Muscle layer of duodenum (tissue), 2 donors: ENCODE data around the gene KNSTRN.
A peak's percentile ranks its signal among the peaks of the same experiment; 100 is the strongest.

Experiments used
- H3K27ac ChIP-seq: one replicate; pipeline ENCODE4 v1.7.0; 2013; ENCODE audit warnings: mild to moderate bottlenecking, low read length
- H3K27me3 ChIP-seq: one replicate; pipeline ENCODE4 v1.7.0; 2013; ENCODE audit warnings: low read depth, mild to moderate bottlenecking, control low read depth, low read length
- H3K36me3 ChIP-seq, 2 donors: one replicate each; pipeline ENCODE4 v1.7.0; 2013; ENCODE audit warnings: low read length in 2 of 2, control low read depth in 1 of 2, mild to moderate bottlenecking in 1 of 2; ENCODE audit not compliant: insufficient read depth in 2 of 2, control insufficient read depth in 1 of 2
- H3K4me1 ChIP-seq, 2 donors: one replicate each; pipeline ENCODE4 v1.7.0; 2013; ENCODE audit warnings: low read length in 2 of 2, mild to moderate bottlenecking in 2 of 2, control low read depth in 1 of 2, moderate library complexity in 1 of 2; ENCODE audit not compliant: insufficient read depth in 2 of 2, control insufficient read depth in 1 of 2
- H3K4me3 ChIP-seq, 2 donors: one replicate each; pipeline ENCODE4 v1.7.0; 2013; ENCODE audit warnings: low read length in 2 of 2, low read depth in 1 of 2, mild to moderate bottlenecking in 1 of 2
- H3K9me3 ChIP-seq, 2 donors: one replicate each; pipeline ENCODE4 v1.7.0; 2013; ENCODE audit warnings: low read length in 2 of 2, control low read depth in 1 of 2, mild to moderate bottlenecking in 1 of 2; ENCODE audit not compliant: control insufficient read depth in 1 of 2
- donor health status: healthy.

Gene KNSTRN

DNA sequence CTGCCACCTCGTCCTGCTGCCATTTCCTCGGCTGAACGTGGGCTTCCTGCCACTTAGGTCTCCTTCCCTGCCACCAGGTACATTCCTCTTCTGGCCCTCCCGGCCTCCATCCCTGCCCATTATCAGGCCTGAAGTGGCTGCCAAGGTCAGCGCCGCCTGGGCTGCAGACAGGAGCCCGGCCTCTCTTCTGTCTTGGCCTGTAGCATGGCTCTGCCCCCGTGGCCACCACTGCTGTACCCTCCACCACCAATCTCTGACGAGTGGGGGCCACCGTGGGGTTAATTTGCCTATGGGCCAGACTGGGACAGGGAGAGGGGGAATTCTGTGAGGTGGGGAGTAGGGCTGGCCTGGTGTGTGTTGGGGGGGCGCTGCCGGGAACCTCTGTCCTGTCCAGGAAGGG, 56.2 kb downstream of the KNSTRN start:
- H3K4me3 ChIP-seq = no peak overlapping the region

DNA sequence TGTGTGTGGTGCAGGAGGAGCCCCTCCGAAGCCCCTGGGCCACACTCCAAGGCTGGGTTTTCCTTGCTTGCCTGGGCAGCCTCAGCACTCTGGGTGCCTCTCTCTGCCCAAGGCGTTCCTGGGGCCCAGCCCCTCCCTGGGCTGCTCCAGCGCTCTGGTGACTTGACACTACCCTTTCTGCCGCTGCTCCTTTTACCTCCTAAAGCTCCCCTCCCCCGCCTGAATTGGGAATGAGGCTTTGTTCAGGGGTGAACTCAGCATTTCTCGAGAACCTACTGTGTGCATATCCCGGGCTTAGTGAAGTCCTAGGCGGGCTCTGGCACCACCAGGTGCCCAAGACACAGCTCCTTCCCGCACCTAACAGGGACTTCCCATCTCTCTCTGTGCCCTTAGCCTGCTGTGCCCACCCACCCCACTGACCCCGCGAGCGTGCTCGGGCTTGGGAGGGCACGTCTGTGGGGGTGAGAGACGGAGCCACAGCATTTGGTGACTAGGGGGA, 57.0 kb downstream of the KNSTRN start:
- Histone ChIP-seq H3K4me3 (peak overlapping the region; percentile 62 to 64), H3K36me3 (no peaks in the 10 kb centered on the region), H3K27ac (no peak overlapping the region), H3K27me3 (peaks cover 27% of the 10 kb centered on the region), H3K9me3 (no peaks in the 10 kb centered on the region), H3K4me1 (peaks cover 15 to 45% of the 10 kb centered on the region in 2 donors)

More for the DNA sequence above, 56.2 kb downstream of the KNSTRN start:
- no peak overlapping the region for H3K27ac ChIP-seq
- H3K4me1 ChIP-seq = peaks cover 15 to 40% of the 10 kb centered on the region in 2 donors
- no peaks in the 10 kb centered on the region for H3K36me3 ChIP-seq
- no peaks in the 10 kb centered on the region for H3K9me3 ChIP-seq
- H3K27me3 ChIP-seq = peaks cover 27% of the 10 kb centered on the region

DNA sequence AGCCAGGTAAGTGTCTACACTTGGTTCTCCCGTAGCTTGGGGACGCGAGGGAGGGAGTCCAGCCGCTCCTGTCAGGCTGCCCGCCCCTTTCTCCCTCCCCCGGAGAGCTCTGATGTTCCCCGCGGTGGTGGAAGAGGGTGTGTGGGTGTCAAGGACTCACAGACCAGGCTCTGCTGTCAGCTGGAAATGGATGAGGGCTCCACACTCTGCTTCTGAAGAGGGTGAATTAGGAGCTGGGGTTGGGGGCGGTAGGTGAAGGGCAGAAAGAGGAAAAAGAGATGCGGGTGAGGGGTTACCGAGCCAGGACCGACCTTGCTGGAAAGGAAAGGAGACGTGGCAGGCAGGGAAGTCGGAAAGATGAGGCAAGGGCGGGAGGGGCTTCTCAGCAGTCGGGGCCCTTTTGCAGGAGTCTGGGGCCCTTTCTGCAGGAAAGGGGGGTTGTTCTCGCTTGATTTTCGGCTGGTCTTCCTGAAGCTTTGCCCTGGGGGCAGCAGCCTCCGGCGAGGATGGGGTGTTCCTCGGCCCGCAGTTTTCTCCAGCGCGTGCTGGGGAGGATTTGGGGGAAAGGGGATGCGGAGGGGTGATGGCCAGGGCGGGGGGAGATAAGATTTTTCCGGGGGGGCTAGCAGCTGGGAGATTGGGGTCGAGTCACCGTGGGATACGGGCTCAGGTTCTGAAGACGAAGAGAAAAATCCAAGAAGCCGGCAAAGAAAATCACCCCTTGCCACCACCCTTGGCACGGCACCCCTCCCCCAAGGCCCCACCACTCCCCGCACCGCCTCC, 57.6 kb downstream of the KNSTRN start:
- Histone ChIP-seq H3K27ac (no peak overlapping the region), H3K27me3 (peaks cover 22% of the 10 kb centered on the region), H3K4me1 (peaks cover 15 to 52% of the 10 kb centered on the region in 2 donors), H3K36me3 (no peaks in the 10 kb centered on the region), H3K9me3 (no peaks in the 10 kb centered on the region), H3K4me3 (peak overlapping the region; percentile 62 to 64)

DNA sequence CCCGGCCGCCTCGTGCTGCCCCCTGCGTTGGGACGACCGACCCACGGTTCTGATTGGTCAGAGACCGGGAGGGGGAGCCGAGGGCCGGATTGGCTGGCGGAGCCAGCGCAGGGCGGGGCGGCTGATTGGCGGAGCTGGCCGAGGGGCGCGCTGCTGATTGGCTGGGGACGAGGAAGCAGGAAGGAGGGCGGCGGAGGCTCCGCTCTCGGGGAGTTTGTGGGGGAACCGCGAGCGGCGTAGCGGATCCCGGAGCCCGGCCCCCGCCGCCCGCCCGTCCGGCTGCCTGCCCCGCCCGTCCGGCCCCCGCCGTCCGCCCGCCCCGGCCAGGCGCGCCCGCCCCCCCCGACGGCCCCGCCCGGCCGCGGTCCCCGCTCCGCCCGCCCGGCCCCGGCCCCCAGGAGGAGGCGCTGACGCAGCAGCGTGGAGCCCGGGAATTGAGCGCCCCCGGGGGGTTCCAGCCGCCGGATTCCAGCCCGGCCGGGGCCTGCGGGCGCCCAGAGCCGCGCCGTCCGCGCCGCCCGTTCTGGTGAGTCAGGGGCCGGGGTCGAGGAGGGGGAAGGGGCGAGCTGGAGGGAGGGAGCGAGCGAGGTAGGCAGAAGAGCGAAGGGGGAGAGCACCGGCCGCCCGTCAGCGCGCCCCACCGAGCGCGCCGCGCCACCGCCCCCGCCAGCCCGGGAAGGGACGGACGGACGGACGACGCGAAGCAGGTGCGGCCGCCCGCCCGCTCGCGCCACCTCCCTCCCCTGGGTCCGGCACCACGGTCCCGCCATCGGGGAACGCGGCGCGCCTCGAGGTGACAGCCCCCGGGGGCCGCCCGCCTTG, 58.4 kb downstream of the KNSTRN start, which contains the start of gene BAHD1:
BAHD1 (plus strand) TSS at position 211 of the 822 bp plus-strand sequence. CDS start 17,512 bp downstream, outside the sequence.
- H3K27ac ChIP-seq = no peak within 1 kb of the TSS
- H3K4me1 ChIP-seq = peaks cover 22 to 57% of the 10 kb centered on the region in 2 donors
- no peaks in the 10 kb centered on the region for H3K9me3 ChIP-seq
- H3K4me3 ChIP-seq = peak within 1 kb of the TSS; percentile 64 to 78
- H3K27me3 ChIP-seq = peaks cover 22% of the 10 kb centered on the region
- H3K36me3 ChIP-seq = no peaks in the 10 kb centered on the region

DNA sequence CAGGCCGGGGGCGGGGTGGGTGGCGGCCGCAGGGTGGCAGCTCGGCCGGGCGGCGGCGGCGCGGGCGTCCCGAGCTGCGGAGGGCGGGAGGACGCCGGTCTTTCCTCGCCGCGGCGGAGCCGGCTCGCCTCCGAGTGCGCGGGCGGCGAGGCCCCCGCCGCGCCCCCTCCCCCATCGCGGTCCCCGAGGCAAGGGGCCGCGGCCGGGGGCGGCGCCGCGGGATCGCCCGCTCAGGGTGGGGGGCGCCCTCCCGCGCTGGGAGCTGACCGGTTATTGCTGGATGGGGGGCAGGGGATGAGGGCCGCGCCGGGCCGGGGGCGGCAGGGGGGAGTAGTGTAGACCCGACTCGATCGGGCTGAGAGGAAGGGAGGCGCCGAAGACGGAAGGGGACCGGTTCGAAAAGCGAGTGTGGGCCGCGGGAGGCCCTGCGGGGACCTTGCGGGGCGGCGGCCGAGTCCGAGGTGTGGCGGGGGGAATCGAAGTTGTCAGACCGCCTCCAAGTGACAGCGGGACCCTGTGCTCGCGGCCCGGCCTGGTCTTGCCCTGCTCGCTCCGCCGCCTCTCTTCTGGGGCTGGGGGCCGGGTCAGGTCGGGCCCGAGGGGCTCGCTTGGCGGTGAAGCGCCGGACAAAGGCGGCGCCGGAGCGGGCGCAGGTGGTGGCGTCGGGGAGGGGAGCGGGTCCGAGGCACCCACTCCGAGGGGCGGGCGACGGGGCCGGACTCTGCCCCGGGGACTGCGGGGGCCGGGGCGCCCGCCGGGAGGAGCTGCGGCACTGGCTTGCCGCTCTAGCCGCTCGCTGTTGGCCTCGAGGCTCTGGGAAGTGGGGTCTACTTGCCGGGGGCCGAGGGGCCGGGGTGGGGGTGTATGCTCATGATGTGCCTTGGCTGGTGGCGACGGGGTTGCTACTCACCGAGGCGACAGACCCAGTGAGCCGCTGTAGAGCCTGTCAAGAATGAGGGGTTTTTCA, 59.3 kb downstream of the KNSTRN start:
- Histone ChIP-seq H3K9me3 (no peaks in the 10 kb centered on the region), H3K36me3 (no peaks in the 10 kb centered on the region), H3K27ac (no peak overlapping the region), H3K27me3 (peaks cover 13% of the 10 kb centered on the region), H3K4me3 (peak overlapping the region; percentile 46 to 78), H3K4me1 (peaks cover 21 to 48% of the 10 kb centered on the region in 2 donors)

GRCh38 chr15:40443255-40443654, 60.7 kb downstream of the KNSTRN start:
- Histone ChIP-seq H3K27me3 (no peaks in the 10 kb centered on the region), H3K9me3 (no peaks in the 10 kb centered on the region), H3K4me3 (no peak overlapping the region), H3K4me1 (peaks cover 18 to 43% of the 10 kb centered on the region in 2 donors), H3K27ac (no peak overlapping the region), H3K36me3 (no peaks in the 10 kb centered on the region)

DNA sequence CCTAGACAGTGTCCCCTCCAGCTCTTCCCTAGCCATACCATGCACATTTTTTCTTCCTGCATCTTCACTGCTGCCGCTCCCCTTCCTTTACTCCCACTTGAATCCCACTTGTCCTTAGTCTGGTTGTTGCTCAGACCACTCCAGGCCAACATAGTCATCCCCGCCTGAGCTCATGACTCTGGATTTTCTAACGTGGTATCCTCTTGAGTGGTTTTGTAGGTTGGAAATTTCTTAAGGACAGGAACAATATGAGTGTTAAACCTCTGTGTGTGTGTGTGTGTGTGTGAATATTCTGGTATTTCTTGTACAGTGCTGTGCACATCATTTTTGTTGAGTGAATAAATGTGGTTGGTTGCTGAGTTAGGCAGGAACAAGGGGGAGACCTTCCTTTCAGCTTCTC, 61.3 kb downstream of the KNSTRN start:
- no peaks in the 10 kb centered on the region for H3K27me3 ChIP-seq
- H3K4me1 ChIP-seq = peaks cover 18 to 43% of the 10 kb centered on the region in 2 donors
- no peaks in the 10 kb centered on the region for H3K9me3 ChIP-seq
- H3K27ac ChIP-seq = no peak overlapping the region
- H3K36me3 ChIP-seq = no peaks in the 10 kb centered on the region
- H3K4me3 ChIP-seq = no peak overlapping the region
